Measurements from ENCODE around the gene SLC37A4.

Gene SLC37A4

GRCh38 chr11:119054418-119054817 lies 23.7 kb upstream of the SLC37A4 start:
- Histone ChIP-seq H3K4me3 (ENCODE audit: low read length in 2 of 2) (peak overlapping the region in 1 of 2 donors; percentile 79), H3K4me1 (ENCODE audit: control insufficient read depth in 2 of 2, insufficient read depth in 1 of 2, low read depth in 1 of 2, low read length in 2 of 2) (peaks cover 5% of the 10 kb centered on the region in 2 donors), H2BK5ac (ENCODE audit: low read length) (peak overlapping the region; percentile 30), H4K91ac (ENCODE audit: low read depth, low read length, poor library complexity) (no peak overlapping the region), H3K79me1 (ENCODE audit: low read depth, low read length) (peaks cover 27% of the 10 kb centered on the region), H3K14ac (ENCODE audit: low read length) (no peak overlapping the region), H2AFZ (ENCODE audit: low read length) (no peak overlapping the region), H3K27ac (replicated peaks; ENCODE audit: low read length) (no peak overlapping the region), H2BK12ac (ENCODE audit: low read length) (no peak overlapping the region), H2BK15ac (ENCODE audit: low read length) (no peak overlapping the region), H4K8ac (ENCODE audit: low read depth, low read length) (no peak overlapping the region), H3K23ac (ENCODE audit: low read depth, low read length, poor library complexity) (peak overlapping the region; percentile 49), H3K4me2 (ENCODE audit: insufficient read depth, low read length, poor library complexity, severe bottlenecking) (no peak overlapping the region), H3K36me3 (replicated peaks in 1 of 2; ENCODE audit: control insufficient read depth in 2 of 2, insufficient read depth in 2 of 2, low read length in 2 of 2) (peaks cover 49 to 62% of the 10 kb centered on the region in 2 donors), H3K4ac (ENCODE audit: low read length) (no peak overlapping the region), H3K27me3 (ENCODE audit: control insufficient read depth in 3 of 3, insufficient read depth in 3 of 3, low read depth in 1 of 3, low read length in 3 of 3) (no peaks in the 10 kb centered on the region), H3K9me3 (replicated peaks in 1 of 2; ENCODE audit: control insufficient read depth in 2 of 2, insufficient read depth in 1 of 2, low read depth in 1 of 2, low read length in 2 of 2) (no peaks in the 10 kb centered on the region), H3K18ac (ENCODE audit: low read length) (no peak overlapping the region), H2AK5ac (ENCODE audit: low read depth, low read length) (no peak overlapping the region), H2BK120ac (ENCODE audit: low read depth, low read length) (no peak overlapping the region), H3K9ac (ENCODE audit: low read depth, low read length, poor library complexity) (no peak overlapping the region)
- no CpG with 5 or more reads among the region's 10 CpGs for WGBS, 2 donors (ENCODE audit: extremely low coverage in 2 of 2, insufficient read length in 2 of 2, insufficient replicate concordance in 1 of 2)
- no peak for DNase-seq (ENCODE audit: low spot score)

- Histone ChIP-seq H3K36me3 (replicated peaks in 1 of 2; ENCODE audit: control insufficient read depth in 2 of 2, insufficient read depth in 2 of 2, low read length in 2 of 2) (peaks cover 70 to 84% of the 10 kb centered on the region in 2 donors), H3K23ac (ENCODE audit: low read depth, low read length, poor library complexity) (no peak overlapping the region), H2AFZ (ENCODE audit: low read length) (no peak overlapping the region), H3K27ac (replicated peaks; ENCODE audit: low read length) (no peak overlapping the region), H4K91ac (ENCODE audit: low read depth, low read length, poor library complexity) (no peak overlapping the region), H3K4me3 (ENCODE audit: low read length in 2 of 2) (peak overlapping the region in 1 of 2 donors; percentile 26), H3K14ac (ENCODE audit: low read length) (no peak overlapping the region), H3K9ac (ENCODE audit: low read depth, low read length, poor library complexity) (peak overlapping the region; percentile 27), H3K9me3 (replicated peaks in 1 of 2; ENCODE audit: control insufficient read depth in 2 of 2, insufficient read depth in 1 of 2, low read depth in 1 of 2, low read length in 2 of 2) (no peaks in the 10 kb centered on the region), H2BK5ac (ENCODE audit: low read length) (no peak overlapping the region), H3K79me1 (ENCODE audit: low read depth, low read length) (peaks cover 30% of the 10 kb centered on the region), H3K4ac (ENCODE audit: low read length) (no peak overlapping the region), H2BK120ac (ENCODE audit: low read depth, low read length) (no peak overlapping the region), H3K18ac (ENCODE audit: low read length) (no peak overlapping the region), H3K27me3 (ENCODE audit: control insufficient read depth in 3 of 3, insufficient read depth in 3 of 3, low read depth in 1 of 3, low read length in 3 of 3) (no peaks in the 10 kb centered on the region), H3K4me2 (ENCODE audit: insufficient read depth, low read length, poor library complexity, severe bottlenecking) (no peak overlapping the region), H3K4me1 (ENCODE audit: control insufficient read depth in 2 of 2, insufficient read depth in 1 of 2, low read depth in 1 of 2, low read length in 2 of 2) (peaks cover 2 to 5% of the 10 kb centered on the region in 2 donors), H2BK15ac (ENCODE audit: low read length) (no peak overlapping the region), H2AK5ac (ENCODE audit: low read depth, low read length) (no peak overlapping the region), H2BK12ac (ENCODE audit: low read length) (no peak overlapping the region), H4K8ac (ENCODE audit: low read depth, low read length) (peak overlapping the region; percentile 26)
- no CpG with 5 or more reads among the region's 23 CpGs for WGBS, 2 donors (ENCODE audit: extremely low coverage in 2 of 2, insufficient read length in 2 of 2, insufficient replicate concordance in 1 of 2)
- no peak for DNase-seq (ENCODE audit: low spot score)
Measured at GRCh38 chr11:119052163-119052814, 21.6 kb upstream of the SLC37A4 start.

DNA sequence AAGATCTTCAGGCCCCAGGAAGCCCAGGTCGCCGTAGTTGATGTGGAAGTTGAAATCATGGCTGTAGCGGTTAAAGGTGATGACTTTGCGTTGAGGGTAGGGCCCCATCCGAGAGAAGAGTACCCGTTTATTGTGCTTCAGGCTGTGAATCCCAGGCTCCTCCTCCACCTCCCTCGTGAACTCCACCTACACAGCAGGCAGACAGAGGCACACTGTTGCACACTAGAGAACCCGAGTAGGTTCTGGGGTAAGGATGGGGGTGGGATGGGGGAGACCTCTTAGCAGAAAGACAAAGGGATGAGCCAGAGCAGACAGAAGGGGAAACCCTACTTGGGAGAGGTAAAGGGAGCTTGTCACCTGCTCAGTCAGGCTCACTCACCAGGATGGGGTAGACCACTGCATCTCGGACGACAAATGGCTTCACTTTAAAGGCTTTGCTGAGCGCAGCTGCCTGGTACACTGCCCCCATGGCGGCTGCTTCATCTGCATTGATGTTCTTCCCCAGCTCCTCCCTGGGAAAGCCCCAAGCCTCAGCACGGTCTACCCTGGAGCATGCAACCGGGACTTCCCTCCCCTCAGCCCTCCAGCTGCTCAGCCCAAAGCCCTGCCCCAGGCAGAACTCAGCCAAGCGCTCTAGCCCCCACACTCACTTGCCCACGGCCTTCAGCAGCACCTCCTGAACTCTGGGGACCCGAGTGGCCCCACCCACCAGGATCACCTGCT lies 20.9 kb upstream of the SLC37A4 start:
- Histone ChIP-seq H2BK120ac (ENCODE audit: low read depth, low read length) (no peak overlapping the region), H3K14ac (ENCODE audit: low read length) (no peak overlapping the region), H4K91ac (ENCODE audit: low read depth, low read length, poor library complexity) (no peak overlapping the region), H2BK12ac (ENCODE audit: low read length) (no peak overlapping the region), H3K4me2 (ENCODE audit: insufficient read depth, low read length, poor library complexity, severe bottlenecking) (no peak overlapping the region), H2AFZ (ENCODE audit: low read length) (no peak overlapping the region), H3K4me3 (ENCODE audit: low read length in 2 of 2) (peak overlapping the region in 1 of 2 donors; percentile 26), H3K9me3 (replicated peaks in 1 of 2; ENCODE audit: control insufficient read depth in 2 of 2, insufficient read depth in 1 of 2, low read depth in 1 of 2, low read length in 2 of 2) (no peaks in the 10 kb centered on the region), H3K23ac (ENCODE audit: low read depth, low read length, poor library complexity) (peak overlapping the region; percentile 26), H3K27ac (replicated peaks; ENCODE audit: low read length) (no peak overlapping the region), H3K36me3 (replicated peaks in 1 of 2; ENCODE audit: control insufficient read depth in 2 of 2, insufficient read depth in 2 of 2, low read length in 2 of 2) (peaks cover 74 to 91% of the 10 kb centered on the region in 2 donors), H2AK5ac (ENCODE audit: low read depth, low read length) (no peak overlapping the region), H3K9ac (ENCODE audit: low read depth, low read length, poor library complexity) (no peak overlapping the region), H3K27me3 (ENCODE audit: control insufficient read depth in 3 of 3, insufficient read depth in 3 of 3, low read depth in 1 of 3, low read length in 3 of 3) (no peaks in the 10 kb centered on the region), H3K18ac (ENCODE audit: low read length) (no peak overlapping the region), H2BK15ac (ENCODE audit: low read length) (no peak overlapping the region), H4K8ac (ENCODE audit: low read depth, low read length) (peak overlapping the region; percentile 26), H3K4me1 (ENCODE audit: control insufficient read depth in 2 of 2, insufficient read depth in 1 of 2, low read depth in 1 of 2, low read length in 2 of 2) (peaks cover 2 to 5% of the 10 kb centered on the region in 2 donors), H3K79me1 (ENCODE audit: low read depth, low read length) (peaks cover 27% of the 10 kb centered on the region), H2BK5ac (ENCODE audit: low read length) (no peak overlapping the region), H3K4ac (ENCODE audit: low read length) (no peak overlapping the region)
- DNase-seq (ENCODE audit: low spot score), result no peak
- no CpG with 5 or more reads among the region's 17 CpGs for WGBS, 2 donors (ENCODE audit: extremely low coverage in 2 of 2, insufficient read length in 2 of 2, insufficient replicate concordance in 1 of 2)

- Histone ChIP-seq H4K8ac (ENCODE audit: low read depth, low read length) (no peak overlapping the region), H3K23ac (ENCODE audit: low read depth, low read length, poor library complexity) (no peak overlapping the region), H2BK12ac (ENCODE audit: low read length) (no peak overlapping the region), H2BK120ac (ENCODE audit: low read depth, low read length) (no peak overlapping the region), H3K36me3 (replicated peaks in 1 of 2; ENCODE audit: control insufficient read depth in 2 of 2, insufficient read depth in 2 of 2, low read length in 2 of 2) (peaks cover 74 to 98% of the 10 kb centered on the region in 2 donors), H2BK15ac (ENCODE audit: low read length) (no peak overlapping the region), H3K4me3 (ENCODE audit: low read length in 2 of 2) (no peak overlapping the region), H3K18ac (ENCODE audit: low read length) (no peak overlapping the region), H2AFZ (ENCODE audit: low read length) (no peak overlapping the region), H3K4me2 (ENCODE audit: insufficient read depth, low read length, poor library complexity, severe bottlenecking) (no peak overlapping the region), H3K9ac (ENCODE audit: low read depth, low read length, poor library complexity) (no peak overlapping the region), H3K4me1 (ENCODE audit: control insufficient read depth in 2 of 2, insufficient read depth in 1 of 2, low read depth in 1 of 2, low read length in 2 of 2) (no peaks in the 10 kb centered on the region), H3K9me3 (replicated peaks in 1 of 2; ENCODE audit: control insufficient read depth in 2 of 2, insufficient read depth in 1 of 2, low read depth in 1 of 2, low read length in 2 of 2) (no peaks in the 10 kb centered on the region), H3K79me1 (ENCODE audit: low read depth, low read length) (peaks cover 6% of the 10 kb centered on the region), H3K14ac (ENCODE audit: low read length) (no peak overlapping the region), H2AK5ac (ENCODE audit: low read depth, low read length) (no peak overlapping the region), H3K27me3 (ENCODE audit: control insufficient read depth in 3 of 3, insufficient read depth in 3 of 3, low read depth in 1 of 3, low read length in 3 of 3) (no peaks in the 10 kb centered on the region), H3K4ac (ENCODE audit: low read length) (no peak overlapping the region), H4K91ac (ENCODE audit: low read depth, low read length, poor library complexity) (no peak overlapping the region), H2BK5ac (ENCODE audit: low read length) (no peak overlapping the region), H3K27ac (replicated peaks; ENCODE audit: low read length) (no peak overlapping the region)
- WGBS, 2 donors (ENCODE audit: extremely low coverage in 2 of 2, insufficient read length in 2 of 2, insufficient replicate concordance in 1 of 2), result no CpG with 5 or more reads among the region's 7 CpGs
- no peak for DNase-seq (ENCODE audit: low spot score)
Measured at GRCh38 chr11:119049081-119049480, 18.4 kb upstream of the SLC37A4 start.
